OCI-LY7 (cell line): ENCODE results near the gene KCNK6. TPM values are rescaled to one million over a fixed set of nuclear protein-coding genes. Genes with fewer than 3 reads are reported as not detected.

Experiments
- BruUV-seq: library from RNA; stranded (reverse); fragments of 400-500 nt; replicated peaks from 2 replicates; lab custom pipeline; 2021; lab: Mats Ljungman, UMichigan
- CTCF ChIA-PET: fragments of 300-600 bp; sonication (Branson Sonifier 250); formaldehyde crosslinking; loops from one replicate; lab custom pipeline; 2022; ENCODE audit warnings: antibody characterized with exemption; ENCODE audit not compliant: unreplicated experiment; lab: Charles Lee
- POLR2A ChIA-PET: fragments of 300-600 bp; sonication (Branson Sonifier 250); formaldehyde crosslinking; loops from one replicate; lab custom pipeline; 2022; ENCODE audit warnings: antibody characterized with exemption; lab: Charles Lee
- DNase-seq: peaks from one replicate; pipeline ENCODE4 v3.0.0-alpha.2; 2015; ENCODE audit warnings: low spot score
- H2AFZ ChIP-seq: fragments of 200-600 bp; sonication (generic), shearing (Covaris generic); 2 replicates; pipeline ENCODE4 v1.6.1; 2014; ENCODE audit warnings: mild to moderate bottlenecking, antibody characterized with exemption, low read length, moderate library complexity
- H3K27ac ChIP-seq: fragments of 200-600 bp; sonication (generic); 2 replicates; pipeline ENCODE4 v1.5.1; 2014; ENCODE audit warnings: mixed run types, low read depth, mild to moderate bottlenecking, moderate library complexity, low read length, inconsistent platforms; ENCODE audit not compliant: poor library complexity, severe bottlenecking
- H3K36me3 ChIP-seq: fragments of 200-600 bp; sonication (generic); 2 replicates; pipeline ENCODE4 v1.6.1; 2014; ENCODE audit warnings: mild to moderate bottlenecking, antibody characterized with exemption, low read length, moderate library complexity, mixed read lengths; ENCODE audit not compliant: insufficient read depth
- H3K4me1 ChIP-seq: fragments of 200-600 bp; sonication (generic); 2 replicates; pipeline ENCODE4 v1.5.1; 2014; ENCODE audit warnings: mild to moderate bottlenecking, low read length; ENCODE audit not compliant: insufficient read depth, poor library complexity, severe bottlenecking
- H3K4me2 ChIP-seq: fragments of 200-600 bp; sonication (generic); 2 replicates; pipeline ENCODE4 v1.6.1; 2014; ENCODE audit warnings: mild to moderate bottlenecking, low read length
- H3K4me3 ChIP-seq: fragments of 200-600 bp; sonication (generic); 2 replicates; pipeline ENCODE4 v1.5.1; 2014; ENCODE audit warnings: mild to moderate bottlenecking, low read depth, low read length; ENCODE audit not compliant: poor library complexity, severe bottlenecking
- H3K79me2 ChIP-seq: fragments of 200-600 bp; sonication (generic); 2 replicates; pipeline ENCODE4 v1.6.1; 2016; ENCODE audit warnings: low read depth, mild to moderate bottlenecking, low read length, moderate library complexity, mixed read lengths; ENCODE audit not compliant: insufficient read depth
- H3K9me2 ChIP-seq: fragments of 200-600 bp; sonication (generic); 2 replicates; pipeline ENCODE4 v1.6.1; 2016; ENCODE audit warnings: mild to moderate bottlenecking, low read length, mixed read lengths; ENCODE audit not compliant: insufficient read depth
- H3K9me3 ChIP-seq: fragments of 200-600 bp; sonication (generic); 2 replicates; pipeline ENCODE4 v1.6.1; 2014; ENCODE audit warnings: mild to moderate bottlenecking, mixed run types, low read length, mixed read lengths
- H4K20me1 ChIP-seq: fragments of 200-600 bp; sonication (generic); 2 replicates; pipeline ENCODE4 v1.6.1; 2014; ENCODE audit warnings: mild to moderate bottlenecking, antibody characterized with exemption, low read length, moderate library complexity, mixed read lengths; ENCODE audit not compliant: insufficient read depth
- CTCF ChIP-seq: fragments of 200-600 bp; sonication (generic); conservative IDR thresholded peaks from 2 replicates; pipeline ENCODE4 v1.5.1; 2014; ENCODE audit warnings: mild to moderate bottlenecking, antibody characterized with exemption, low read length, moderate library complexity, mixed read lengths
- EZH2phosphoT487 ChIP-seq: fragments of 200-600 bp; sonication (generic); IDR thresholded peaks from 2 replicates; pipeline ENCODE4 v1.6.1; 2018; ENCODE audit warnings: low read depth, borderline replicate concordance, mild to moderate bottlenecking, mixed run types, antibody characterized with exemption, low read length, moderate library complexity, mixed read lengths
- intact Hi-C: fragments of 100-400 bp; cut with micrococcal nuclease; formaldehyde crosslinking; loops from one replicate; pipeline ENCODE4 v1.10.0; 2022; ENCODE audit not compliant: unreplicated experiment
- small RNA-seq: library from RNA; depleted of rRNA; stranded (forward); fragments of <200 nt; gene quantifications from one replicate; pipeline ENCODE3, GENCODE V24; 2014
- total RNA-seq, 2 experiments: library from RNA; depleted of rRNA in 1 of 2; stranded (reverse); fragments of >200 nt in 1 of 2; shearing (Covaris generic) in 1 of 2; gene quantifications; 2 replicates each; pipeline ENCODE4 v1.2.3, GENCODE V29; 2014 to 2022

Gene KCNK6
- total RNA-seq, 2 experiments from 2014 or later = 1.7 to 6.9 TPM

GRCh38 chr19:38377052-38377451, 57.4 kb downstream of the KCNK6 start:
- H3K9me2 ChIP-seq = no peaks in the 10 kb centered on the region
- POLR2A ChIA-PET = no interaction called here
- TF ChIP-seq EZH2phosphoT487 (no peak), CTCF (no peak)
- peaks cover 56% of the 10 kb centered on the region for H3K36me3 ChIP-seq
- H3K4me3 ChIP-seq = no peak overlapping the region
- BruUV-seq = no TSS peak
- no peak overlapping the region for H3K27ac ChIP-seq
- peaks cover 32% of the 10 kb centered on the region for H3K79me2 ChIP-seq
- DNase-seq = no peak
- H3K9me3 ChIP-seq = no peaks in the 10 kb centered on the region
- CTCF ChIA-PET = no interaction called here
- H4K20me1 ChIP-seq = peaks cover 4% of the 10 kb centered on the region; the same call in 1 of the 2 replicates
- intact Hi-C loops = no loop called here
- no peak overlapping the region for H2AFZ ChIP-seq
- H3K4me2 ChIP-seq = no peak overlapping the region
- H3K4me1 ChIP-seq = peaks cover 21% of the 10 kb centered on the region

- peaks cover 32% of the 10 kb centered on the region for H3K79me2 ChIP-seq
- no peak overlapping the region for H2AFZ ChIP-seq
- H4K20me1 ChIP-seq = peaks cover 4% of the 10 kb centered on the region; the same call in 1 of the 2 replicates
- no peak overlapping the region for H3K27ac ChIP-seq
- no peaks in the 10 kb centered on the region for H3K9me2 ChIP-seq
- POLR2A ChIA-PET = no interaction called here
- no peak overlapping the region for H3K4me2 ChIP-seq
- DNase-seq = no peak
- TF ChIP-seq EZH2phosphoT487 = no peak
- TF ChIP-seq CTCF = no peak
- intact Hi-C loops = no loop called here
- H3K4me1 ChIP-seq = peaks cover 18% of the 10 kb centered on the region
- H3K36me3 ChIP-seq = peaks cover 75% of the 10 kb centered on the region
- no TSS peak for BruUV-seq
- no peaks in the 10 kb centered on the region for H3K9me3 ChIP-seq
- H3K4me3 ChIP-seq = no peak overlapping the region
- CTCF ChIA-PET = no interaction called here
Measured at GRCh38 chr19:38378866-38379265, 59.2 kb downstream of the KCNK6 start.

- Histone ChIP-seq H3K9me3 (no peaks in the 10 kb centered on the region), H2AFZ (no peak overlapping the region), H3K4me1 (peaks cover 7% of the 10 kb centered on the region), H3K9me2 (no peaks in the 10 kb centered on the region), H3K79me2 (peaks cover 18% of the 10 kb centered on the region), H3K27ac (no peak overlapping the region), H4K20me1 (no peaks in the 10 kb centered on the region), H3K4me3 (no peak overlapping the region), H3K36me3 (peaks cover 77% of the 10 kb centered on the region), H3K4me2 (no peak overlapping the region)
- intact Hi-C loops = no loop called here
- CTCF ChIA-PET = no interaction called here
- no TSS peak for BruUV-seq
- TF ChIP-seq CTCF (no peak), EZH2phosphoT487 (no peak)
- DNase-seq = no peak
- POLR2A ChIA-PET = no interaction called here
Measured at GRCh38 chr19:38381138-38381537, 61.5 kb downstream of the KCNK6 start.

Small RNA genes lying within 50 kb of the gene (small RNA-seq; reads per million reads assigned to genes)
- gene RF00019 = not detected

Other genes with a start within 250 kb of the KCNK6 start
- 6.5 and 7.6 TPM in 2 replicates for gene DPF1, start 95.6 kb upstream of the KCNK6 start, total RNA-seq (2014; rRNA removed; shearing (Covaris generic))
- 11.3 and 11.4 TPM in 2 replicates for gene DPF1, start 95.6 kb upstream of the KCNK6 start, total RNA-seq (2022)
- gene PPP1R14A, start 63.5 kb upstream of the KCNK6 start, total RNA-seq (2014; rRNA removed; shearing (Covaris generic)) = not detected in 2 replicates
- not detected in 2 replicates for gene PPP1R14A, start 63.5 kb upstream of the KCNK6 start, total RNA-seq (2022)
- 36.7 and 59.5 TPM in 2 replicates for gene SPINT2, start 55.3 kb upstream of the KCNK6 start, total RNA-seq (2014; rRNA removed; shearing (Covaris generic))
- 77.2 and 82.2 TPM in 2 replicates for gene SPINT2, start 55.3 kb upstream of the KCNK6 start, total RNA-seq (2022)
- gene C19orf33, start 15.6 kb upstream of the KCNK6 start, total RNA-seq (2014; rRNA removed; shearing (Covaris generic)) = not detected in 2 replicates
- not detected in 2 replicates for gene C19orf33, start 15.6 kb upstream of the KCNK6 start, total RNA-seq (2022)
- gene YIF1B, start 3.9 kb upstream of the KCNK6 start, total RNA-seq (2014; rRNA removed; shearing (Covaris generic)) = 44.3 and 68.3 TPM in 2 replicates
- 59.3 and 64.3 TPM in 2 replicates for gene YIF1B, start 3.9 kb upstream of the KCNK6 start, total RNA-seq (2022)
- gene CATSPERG, start 16.0 kb downstream of the KCNK6 start, total RNA-seq (2014; rRNA removed; shearing (Covaris generic)) = 1.9 and 4.3 TPM in 2 replicates
- gene CATSPERG, start 16.0 kb downstream of the KCNK6 start, total RNA-seq (2022) = 8.3 and 9.4 TPM in 2 replicates
- 224 and 238 TPM in 2 replicates for gene PSMD8, start 54.7 kb downstream of the KCNK6 start, total RNA-seq (2014; rRNA removed; shearing (Covaris generic))
- 158 and 169 TPM in 2 replicates for gene PSMD8, start 54.7 kb downstream of the KCNK6 start, total RNA-seq (2022)
- gene GGN, start 68.2 kb downstream of the KCNK6 start, total RNA-seq (2014; rRNA removed; shearing (Covaris generic)) = not detected in 2 replicates
- gene GGN, start 68.2 kb downstream of the KCNK6 start, total RNA-seq (2022) = 0.74 TPM in 1 of 2 replicates, not detected in the other
- gene SPRED3, start 68.9 kb downstream of the KCNK6 start, total RNA-seq (2014; rRNA removed; shearing (Covaris generic)) = 0.09 and 1.0 TPM in 2 replicates
- 2.1 and 3.0 TPM in 2 replicates for gene SPRED3, start 68.9 kb downstream of the KCNK6 start, total RNA-seq (2022)
- gene FAM98C, start 83.2 kb downstream of the KCNK6 start, total RNA-seq (2014; rRNA removed; shearing (Covaris generic)) = 21.9 and 32.8 TPM in 2 replicates
- gene FAM98C, start 83.2 kb downstream of the KCNK6 start, total RNA-seq (2022) = 30.4 and 31.1 TPM in 2 replicates
- gene RASGRP4, start 106.4 kb downstream of the KCNK6 start, total RNA-seq (2014; rRNA removed; shearing (Covaris generic)) = not detected in 2 replicates
- gene RASGRP4, start 106.4 kb downstream of the KCNK6 start, total RNA-seq (2022) = not detected in 2 replicates
- gene RYR1, start 113.8 kb downstream of the KCNK6 start, total RNA-seq (2014; rRNA removed; shearing (Covaris generic)) = 0.15 and 0.54 TPM in 2 replicates
- gene RYR1, start 113.8 kb downstream of the KCNK6 start, total RNA-seq (2022) = 0.61 and 1.4 TPM in 2 replicates